Suppressor macrophage (primary cell): ENCODE measurements around the gene ASRGL1.

Experiments
- DNase-seq, 4 experiments: peaks; one replicate each; pipeline ENCODE4 v3.0.0-alpha.2; 2020 to 2022

The ASRGL1 gene

DNA sequence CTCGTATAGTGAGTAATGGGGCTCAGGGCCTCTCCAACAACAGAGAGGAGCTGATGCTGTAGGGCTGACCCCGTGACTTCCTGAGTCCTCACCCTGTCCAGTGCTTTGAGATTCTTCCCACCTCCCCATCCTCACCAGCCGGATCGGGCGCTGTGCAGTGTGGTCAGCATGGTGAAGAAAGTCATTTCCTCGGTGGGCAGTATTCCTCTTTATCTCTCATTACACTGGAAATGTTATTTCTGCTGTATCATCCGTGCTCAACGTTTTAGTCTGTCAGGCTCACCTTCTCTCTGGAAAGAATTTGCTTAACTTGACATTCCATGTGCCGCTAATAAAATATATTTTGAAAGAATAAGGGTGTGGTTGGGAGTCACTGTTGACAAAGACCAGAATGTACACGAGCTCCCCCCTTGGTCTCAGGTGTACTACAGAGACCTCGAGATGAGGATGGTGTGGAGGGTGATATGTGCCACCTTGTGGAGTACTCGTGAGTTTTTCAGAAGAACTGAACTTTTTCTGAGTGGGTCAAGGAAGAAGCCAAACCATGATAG lies 55.9 kb downstream of the ASRGL1 start:
- no peak for DNase-seq

DNA sequence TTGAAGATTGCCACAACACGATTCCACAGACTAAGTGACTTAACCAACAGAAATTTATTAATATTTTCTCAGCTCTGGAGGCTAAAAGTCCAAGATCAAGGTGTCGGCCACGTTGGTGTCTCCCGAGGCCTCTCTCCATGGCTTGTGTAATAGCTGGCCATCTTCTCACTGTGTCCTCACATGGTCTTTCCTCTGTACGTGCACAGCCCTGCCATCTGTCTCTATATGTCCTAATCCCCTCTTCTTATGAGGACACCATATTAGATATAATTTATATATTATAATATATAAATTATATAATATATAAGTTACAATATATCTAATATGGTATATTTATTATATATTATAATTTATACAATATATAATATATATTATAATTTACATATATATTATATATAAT lies 56.5 kb downstream of the ASRGL1 start:
- DNase-seq: no peak

DNA sequence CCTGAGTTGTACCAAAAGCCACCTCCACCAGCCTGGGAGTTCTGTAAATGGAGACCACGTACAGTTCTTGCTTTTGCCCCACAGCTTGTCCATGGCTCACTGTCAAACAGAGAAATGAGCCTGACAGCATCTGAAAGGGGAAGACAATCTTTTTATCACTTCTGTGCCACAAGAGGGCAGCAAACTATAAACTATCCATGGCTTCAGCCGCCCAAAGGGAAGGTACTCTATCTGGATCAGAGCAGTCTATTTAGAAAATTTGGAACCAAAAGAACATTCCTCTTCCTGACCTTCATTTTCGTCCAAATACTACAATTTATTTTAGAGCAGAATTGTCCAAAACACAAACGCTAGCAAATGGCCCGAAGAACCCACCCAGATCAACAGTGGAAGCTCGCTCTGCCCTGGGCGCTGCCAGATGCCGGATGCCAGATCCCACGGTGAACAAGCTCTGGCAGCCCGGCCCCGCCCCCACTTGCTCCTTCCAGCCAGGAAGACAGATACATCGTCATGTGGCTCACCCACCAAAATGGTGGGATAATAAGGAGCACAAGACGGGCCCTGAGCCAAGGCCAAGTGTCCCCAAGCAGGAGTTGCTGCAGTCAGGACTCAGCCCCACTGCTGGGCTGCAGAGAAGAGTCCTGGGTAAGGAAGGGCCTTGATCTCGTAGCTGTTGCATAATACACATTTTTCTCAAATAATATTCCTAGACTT lies 57.7 kb downstream of the ASRGL1 start:
- peak; percentile 77 to 93 (median 86) for DNase-seq

DNA sequence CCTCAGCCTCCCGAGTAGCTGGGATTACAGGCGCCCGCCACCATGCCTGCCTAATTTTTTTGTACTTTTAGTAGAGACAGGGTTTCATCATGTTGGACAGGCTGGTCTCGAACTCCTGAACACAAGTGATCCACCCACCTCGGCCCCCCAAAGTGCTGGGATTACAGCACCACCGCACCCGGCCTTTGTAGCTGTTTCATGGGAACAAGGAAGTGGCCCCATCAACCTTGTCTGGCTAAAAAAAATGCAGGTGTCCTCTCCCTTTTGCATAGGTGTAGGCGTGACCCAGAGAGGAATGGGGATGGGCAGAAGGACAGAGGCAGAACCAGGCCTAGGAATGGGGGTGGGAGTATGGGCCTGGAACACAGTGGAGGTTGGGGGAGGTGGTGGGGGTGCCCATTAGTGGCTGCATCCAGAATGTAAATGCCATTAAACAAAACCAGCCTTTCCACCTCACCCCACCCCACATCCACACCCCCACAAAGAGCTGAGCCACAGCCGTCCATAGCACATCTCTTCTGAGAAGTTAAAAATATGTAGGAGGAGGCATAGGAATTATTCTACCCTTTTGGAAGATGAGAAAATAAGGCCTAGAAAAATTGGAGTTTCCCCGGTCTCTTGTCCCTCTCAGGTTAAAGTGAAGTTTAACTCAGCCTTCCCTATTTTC lies 58.8 kb downstream of the ASRGL1 start:
- DNase-seq: no peak

DNA sequence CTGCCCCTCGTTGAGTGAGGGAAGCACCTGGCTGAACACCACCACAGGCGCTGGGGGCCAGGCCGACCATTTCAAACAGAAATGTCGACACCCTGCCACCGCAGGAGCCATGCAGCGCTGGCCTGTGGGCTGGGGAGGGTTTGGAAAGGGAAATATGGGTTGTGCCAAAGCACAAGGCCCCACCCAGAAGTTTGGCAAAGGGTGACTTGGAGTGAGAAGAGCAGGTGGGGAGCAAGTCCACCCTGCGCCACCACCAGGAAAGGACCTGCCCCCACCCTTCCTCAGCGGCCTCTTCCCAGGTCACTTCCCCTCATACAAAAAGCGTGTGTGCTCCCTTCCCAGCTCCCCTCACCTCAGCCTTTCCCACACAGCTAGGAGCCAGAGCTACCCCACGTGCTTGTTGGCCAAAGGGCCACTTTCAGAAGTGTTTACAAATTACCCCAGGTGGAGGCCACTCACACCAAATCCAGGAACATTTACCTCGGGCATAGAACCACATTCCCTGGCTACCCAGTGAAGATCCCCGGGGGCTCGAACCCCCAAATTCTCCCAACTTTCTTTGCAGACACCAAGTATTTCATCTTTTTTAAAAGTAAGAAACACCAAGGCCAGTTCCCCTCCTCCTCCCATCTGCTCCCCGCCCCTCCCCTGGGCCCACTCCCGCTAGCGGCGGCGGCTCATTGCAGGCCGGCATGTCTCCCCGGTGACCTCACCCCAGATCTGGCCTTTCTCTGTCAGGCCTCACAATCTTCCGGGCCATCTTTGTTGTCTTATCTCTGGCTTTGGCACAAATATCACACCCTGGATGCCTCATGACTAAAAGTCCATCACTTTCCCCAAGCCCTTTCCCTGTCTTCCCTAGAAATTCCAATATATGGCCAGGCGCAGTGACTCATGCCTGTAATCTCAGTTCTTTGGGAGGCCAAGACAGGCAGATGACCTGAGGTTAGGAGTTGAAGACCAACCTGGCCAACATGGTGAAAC lies 61.1 kb downstream of the ASRGL1 start:
- DNase-seq: peak in 3 of 4 experiments; percentile 21 to 54 (median 40)

DNA sequence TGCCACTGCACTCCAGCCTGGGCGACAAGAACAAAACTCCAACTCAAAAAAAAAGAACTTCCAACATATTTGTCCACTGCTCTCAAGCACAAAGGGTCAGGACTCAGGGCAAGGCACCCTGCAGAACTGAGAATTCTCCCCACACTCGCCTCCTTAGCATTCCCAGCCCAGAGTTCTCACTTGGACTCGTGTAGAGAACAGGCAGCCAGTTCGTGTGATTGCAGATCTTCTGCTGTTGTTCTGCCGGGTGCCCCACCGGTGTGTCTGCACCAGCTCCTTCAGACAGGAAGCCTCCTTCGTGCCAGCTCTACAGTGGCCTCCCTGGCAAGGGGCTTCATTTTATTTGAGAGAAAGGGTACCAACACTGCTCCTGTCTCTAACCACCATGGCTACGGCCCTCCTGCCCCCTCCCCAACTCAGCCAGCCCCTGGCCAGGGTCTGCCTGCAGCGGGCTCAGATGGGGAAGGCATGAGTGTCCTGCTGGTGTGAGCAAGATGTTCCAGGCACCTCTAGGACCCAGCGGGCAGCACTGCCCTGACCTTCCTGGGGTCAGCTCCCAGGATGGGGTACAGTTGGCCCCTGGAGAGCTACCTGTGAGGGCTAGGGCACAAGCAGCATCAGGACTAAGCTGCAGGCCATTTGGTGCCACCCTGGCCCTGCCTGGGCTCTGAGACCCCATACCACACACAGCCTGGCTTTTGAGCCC lies 62.1 kb downstream of the ASRGL1 start:
- no peak for DNase-seq

DNA sequence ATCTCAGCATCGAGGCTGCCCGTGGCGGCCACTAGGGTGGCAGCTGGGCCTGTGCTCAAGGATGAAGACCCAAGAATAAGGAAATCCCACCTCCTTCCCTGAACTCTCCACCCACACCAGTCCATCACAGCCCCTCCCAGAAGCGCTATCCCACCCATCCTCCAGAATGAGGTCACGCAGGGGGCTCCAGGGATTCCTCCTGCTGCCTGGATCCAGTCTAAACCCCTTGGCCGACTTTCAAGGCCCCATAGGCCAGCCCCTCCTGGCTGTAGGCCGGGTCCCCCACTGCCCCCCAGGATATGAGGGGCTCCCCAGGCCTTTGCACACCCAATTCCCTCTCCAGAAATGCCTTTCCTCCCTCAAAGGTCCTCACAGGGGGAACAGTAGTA lies 62.6 kb downstream of the ASRGL1 start:
- no peak for DNase-seq

DNA sequence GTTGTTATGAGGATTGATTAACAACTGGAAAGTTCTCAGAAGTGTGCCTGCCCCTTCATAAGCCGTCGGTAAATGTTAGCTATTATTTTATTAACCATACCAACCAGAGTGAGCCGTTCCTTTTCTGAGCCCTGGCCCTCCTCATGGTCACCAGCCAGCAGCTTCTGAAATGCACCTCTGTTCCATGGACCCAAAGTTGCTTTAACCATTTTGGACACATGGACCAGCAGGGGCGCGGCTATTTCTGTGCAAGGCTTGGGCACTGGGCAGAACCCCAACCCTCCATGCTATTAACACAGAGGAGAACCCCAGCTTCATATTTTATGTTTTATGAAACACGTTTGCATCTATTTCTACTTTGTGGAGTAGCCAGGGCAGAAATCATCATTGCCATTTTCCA lies 63.0 kb downstream of the ASRGL1 start:
- no peak for DNase-seq

DNA sequence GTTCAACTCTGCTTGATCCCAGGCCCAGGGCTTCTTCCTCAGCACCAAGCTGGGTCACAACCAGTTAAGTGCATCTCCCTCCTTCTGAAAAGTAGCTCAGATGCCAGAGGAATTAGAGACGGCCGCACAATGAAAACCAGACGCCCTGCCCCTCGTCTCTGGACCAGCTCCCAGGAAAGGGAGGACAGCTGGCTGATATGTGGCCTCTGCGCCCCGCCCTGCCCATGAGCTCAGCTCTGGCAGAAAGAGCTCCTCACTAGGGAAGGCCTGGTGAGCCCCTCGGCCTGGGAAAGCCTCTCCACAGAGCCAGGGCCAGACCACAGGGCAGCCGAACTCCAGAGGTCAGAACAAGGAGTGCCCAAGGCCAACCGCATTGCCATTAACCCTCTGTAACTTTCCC lies 63.5 kb downstream of the ASRGL1 start:
- DNase-seq: no peak

DNA sequence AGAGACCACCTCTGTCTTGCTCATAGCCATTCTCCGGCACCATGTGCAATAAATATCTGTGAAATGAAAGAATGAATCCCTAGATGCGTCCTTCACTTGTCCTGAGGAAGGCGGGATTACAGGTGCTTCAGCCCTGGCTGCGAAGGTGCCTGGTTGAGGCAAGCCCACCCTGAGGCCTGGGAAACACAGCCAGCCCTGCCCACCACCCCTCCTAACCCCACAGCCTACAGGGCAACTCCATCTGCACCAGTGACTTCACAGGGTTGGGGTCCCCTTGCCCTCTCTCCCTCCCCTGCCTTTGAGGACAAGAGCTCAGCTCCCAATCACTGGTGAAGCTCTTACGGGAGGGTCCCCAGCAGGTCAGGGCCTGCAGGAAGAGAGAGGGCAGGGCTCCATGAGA lies 64.1 kb downstream of the ASRGL1 start:
- DNase-seq: no peak

DNA sequence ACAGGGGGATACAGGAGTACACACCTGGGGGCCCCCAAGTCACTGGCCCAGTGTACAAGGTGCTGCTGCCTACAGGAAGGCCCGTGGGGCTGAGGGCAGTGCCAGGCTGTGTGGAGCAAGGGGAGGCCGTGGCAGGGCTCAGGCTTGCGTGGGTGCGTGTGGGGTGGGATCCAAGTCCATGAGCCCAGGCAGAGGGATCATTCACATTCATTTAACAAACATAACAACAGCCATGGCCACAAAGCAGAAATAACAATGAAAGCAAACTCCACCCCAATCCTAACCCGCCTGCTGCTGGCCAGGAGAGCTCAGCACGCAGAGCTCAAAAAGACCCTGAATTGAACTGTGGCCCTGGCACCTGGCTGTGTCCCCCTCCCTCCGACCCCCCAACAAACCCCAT lies 64.6 kb downstream of the ASRGL1 start:
- DNase-seq: no peak

DNA sequence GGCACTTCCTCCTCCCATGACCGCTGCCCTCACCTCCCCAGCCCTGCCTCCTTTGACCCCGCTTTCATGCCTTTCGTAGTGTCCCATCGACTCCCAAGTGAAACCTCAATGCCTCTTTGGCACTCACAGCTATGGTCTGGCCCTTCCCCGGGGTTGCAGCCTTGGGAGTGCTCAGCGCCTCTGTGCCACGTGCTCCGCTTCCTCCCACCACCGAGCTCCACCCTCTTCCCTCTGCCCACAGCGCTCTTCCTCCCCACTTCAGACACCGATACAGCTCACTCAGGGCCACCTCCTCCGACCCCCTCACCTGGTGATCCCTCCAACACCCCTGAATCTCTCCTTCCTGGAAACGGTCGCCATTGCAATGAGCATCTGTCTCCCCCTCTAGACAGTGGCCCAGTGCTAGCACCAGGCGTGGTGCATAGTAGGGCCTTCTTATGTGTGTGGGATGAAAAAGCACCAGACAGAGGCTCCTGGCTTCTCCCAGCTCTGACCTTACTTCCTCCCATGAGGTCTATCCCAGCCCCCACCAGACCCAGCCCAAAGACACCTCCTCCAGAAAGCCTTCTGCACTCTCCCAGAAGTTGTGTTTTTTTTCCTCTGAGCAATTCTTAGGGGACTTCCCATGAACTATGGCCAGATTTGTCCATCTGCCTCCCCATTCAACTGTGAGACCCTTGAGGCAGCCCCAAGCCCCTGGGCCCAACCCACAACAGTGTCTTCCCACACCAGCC lies 65.1 kb downstream of the ASRGL1 start:
- peak; percentile 50 to 86 (median 72) for DNase-seq

DNA sequence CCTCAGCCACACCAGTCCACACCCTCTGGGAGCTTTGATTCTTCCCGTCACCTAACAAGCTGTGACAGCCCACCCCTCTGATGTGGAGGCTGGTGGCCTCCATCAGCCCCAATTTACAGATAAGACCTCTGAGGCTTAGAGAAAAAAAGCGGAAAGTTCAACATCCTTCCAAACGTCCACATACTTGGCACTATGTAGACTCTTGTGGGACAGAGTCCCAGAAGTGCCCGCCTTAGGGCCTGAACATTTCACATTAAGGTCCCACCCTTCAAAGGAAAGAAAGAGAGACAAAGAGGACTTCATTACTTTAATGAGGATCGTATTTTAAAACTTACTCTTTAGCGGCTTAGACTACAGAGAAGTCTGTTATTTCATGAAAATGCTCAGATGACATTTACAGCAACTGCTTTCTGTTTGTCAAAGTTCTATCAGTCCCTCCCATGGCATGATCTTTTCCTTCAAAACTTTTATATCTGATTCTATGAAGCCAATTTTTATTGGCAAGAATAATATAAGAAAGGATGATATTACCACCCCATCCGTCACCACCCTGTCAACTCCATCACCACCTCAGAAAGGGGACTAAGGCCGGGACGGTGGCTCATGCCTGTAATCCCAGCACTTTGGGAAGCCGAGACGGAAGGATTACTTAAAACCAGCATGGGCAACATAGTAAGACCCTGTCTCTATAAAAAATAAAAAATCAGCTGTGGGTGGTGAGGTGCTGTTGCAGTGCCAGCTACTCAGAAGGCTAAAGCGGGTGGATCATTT lies 65.9 kb downstream of the ASRGL1 start:
- DNase-seq: no peak

DNA sequence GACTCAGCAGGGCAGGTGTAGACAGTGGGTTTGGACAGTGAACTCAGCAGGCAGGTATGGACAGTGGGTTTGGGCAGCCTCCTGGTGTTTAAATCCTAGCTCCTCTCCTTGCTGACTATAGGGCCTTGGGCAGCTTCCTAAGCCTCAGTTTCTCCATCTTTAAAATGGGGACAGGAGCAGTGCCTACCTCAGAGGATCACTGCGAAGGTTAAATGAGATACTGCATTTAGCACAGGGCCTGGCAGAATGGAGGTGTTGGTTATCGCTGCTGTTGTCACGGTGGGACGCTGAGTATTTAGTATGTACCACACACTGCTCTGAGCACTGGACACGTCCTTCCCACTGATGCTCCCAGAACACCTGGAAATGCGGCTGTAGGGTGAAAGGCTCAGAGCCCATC lies 67.2 kb downstream of the ASRGL1 start:
- DNase-seq: no peak

DNA sequence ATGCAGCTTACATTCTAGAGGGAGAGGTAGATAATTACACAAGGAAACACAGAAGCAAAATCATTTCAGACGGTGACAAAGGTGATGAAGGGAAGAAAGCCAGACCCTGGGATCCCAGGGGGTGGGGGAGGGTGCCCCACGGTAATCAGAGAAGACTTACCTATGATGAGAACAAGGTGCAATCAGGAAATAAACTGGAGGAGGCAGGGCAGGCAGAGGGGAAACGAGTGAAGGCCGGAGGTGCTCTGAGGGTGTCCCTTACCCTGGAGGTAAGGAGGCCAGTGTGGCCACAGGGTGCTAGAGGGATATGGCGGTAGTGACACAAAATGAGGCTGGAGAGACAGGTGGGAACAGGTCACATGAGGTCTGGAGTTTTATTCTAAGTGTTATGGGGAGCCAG lies 67.7 kb downstream of the ASRGL1 start:
- DNase-seq: no peak

DNA sequence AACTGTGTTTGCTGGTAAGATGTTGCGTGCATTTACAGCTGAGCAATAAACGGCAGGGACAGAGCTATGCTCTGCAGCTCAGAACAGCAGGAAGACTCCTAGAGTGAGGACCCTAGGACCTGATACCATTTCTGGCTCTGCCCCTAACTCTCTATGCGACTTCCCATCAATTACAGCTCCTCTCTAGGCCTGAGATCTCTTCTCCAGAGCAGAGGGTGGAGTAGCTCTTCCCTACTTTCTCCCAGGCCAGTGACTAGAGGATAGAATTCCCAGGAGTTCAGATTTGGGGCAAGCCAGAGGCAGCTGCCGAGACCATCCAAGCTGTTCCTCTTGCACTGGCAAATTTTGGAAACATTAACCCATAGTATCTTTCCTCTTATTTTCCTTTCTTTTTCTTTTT lies 68.8 kb downstream of the ASRGL1 start:
- DNase-seq: no peak

DNA sequence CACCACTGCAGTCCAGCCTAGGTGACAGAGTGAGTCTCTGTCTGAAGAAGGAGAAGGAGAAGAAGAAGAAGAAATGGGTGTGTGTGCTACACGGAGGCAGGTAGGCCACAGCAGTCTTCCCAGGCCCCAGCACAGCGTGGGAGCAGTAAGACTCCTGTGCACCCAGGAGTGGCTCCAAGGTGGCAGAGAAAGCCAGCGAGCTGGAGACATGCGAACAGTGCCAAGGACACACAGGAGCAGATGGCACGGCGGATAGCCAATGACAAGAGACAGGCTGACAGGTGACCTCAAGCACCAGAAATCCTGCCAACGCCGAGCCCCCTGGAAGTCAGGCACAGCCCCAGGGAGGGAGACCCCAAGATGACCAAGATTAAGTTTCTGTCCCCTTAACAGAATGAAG lies 72.6 kb downstream of the ASRGL1 start:
- no peak for DNase-seq

DNA sequence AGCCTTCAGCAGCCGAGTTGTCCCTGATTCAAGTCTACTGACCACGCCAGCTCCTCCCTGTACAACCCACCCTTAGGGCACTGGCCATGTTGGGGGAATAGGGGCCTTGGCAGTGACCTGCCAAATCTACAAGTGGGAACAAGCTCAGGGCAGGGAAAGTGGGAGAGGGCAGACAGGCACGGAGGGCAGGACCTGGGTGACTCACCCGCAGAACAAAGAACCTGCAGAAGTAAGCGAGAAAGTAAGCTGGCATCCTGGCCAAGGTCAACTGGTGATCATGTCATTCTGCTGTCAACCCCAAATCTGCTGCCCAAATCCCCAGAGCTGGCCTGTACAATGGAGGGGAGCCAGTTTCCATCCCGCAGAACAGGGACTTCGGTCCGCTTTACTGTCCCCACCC lies 73.7 kb downstream of the ASRGL1 start:
- no peak for DNase-seq

DNA sequence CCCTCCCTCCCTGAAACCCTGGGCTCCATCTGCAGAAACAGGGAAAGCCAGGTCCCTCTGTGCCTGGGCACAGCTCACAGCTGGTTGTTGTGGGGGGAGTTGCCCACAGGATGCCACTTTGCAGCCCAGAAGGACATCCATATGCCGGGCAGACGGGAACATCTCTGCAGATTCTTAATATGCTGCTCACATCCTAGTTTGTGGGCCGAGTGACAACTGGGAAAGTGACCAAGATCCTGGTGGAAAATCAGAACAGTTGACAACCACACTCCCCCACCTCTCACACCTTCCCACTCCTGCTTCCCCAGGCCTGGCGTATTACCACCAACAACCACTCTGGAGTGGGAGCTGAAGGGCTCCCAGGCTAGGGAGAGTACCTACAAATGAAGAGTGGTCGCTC lies 74.3 kb downstream of the ASRGL1 start:
- no peak for DNase-seq

DNA sequence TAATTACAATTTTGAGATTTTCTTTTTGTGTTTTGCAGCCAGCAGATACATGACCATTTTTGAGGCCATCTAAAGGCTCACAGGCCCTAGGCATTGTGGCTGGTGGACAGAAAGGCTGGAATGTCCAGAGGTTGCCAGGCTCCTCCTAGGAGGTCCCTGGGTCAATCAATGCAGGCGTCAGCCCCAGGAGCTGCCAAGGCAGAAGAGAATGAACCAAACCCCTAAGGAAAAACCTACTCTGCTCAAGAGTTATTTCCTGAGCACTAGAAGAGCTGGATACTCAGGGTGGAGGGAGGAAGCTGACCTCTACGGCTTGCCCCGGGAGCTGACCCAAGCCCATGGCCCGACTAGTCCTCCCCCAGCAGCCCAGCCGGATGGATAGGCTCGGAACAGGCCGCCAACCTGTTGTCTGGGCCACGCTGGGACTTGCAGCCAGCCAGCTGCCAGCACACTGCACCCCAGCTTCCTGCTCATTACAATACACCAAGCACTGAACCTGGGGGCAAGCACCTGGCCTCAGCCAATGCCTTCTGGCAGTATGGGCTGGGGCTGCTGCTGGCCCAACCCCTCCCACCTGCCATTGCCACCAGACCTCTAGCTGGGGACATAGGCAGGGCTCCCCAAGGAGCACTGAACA lies 75.9 kb downstream of the ASRGL1 start:
- DNase-seq: no peak
